Measurements from ENCODE around the gene RGPD4.

- no peak for TF ChIP-seq POLR2AphosphoS5 (IDR thresholded peaks at IDR 0.05; ENCODE audit: low read depth, low read length)
- TF ChIP-seq SIN3A (IDR thresholded peaks at IDR 0.05; ENCODE audit: borderline replicate concordance, insufficient read depth, low read length): no peak
- no peak for TF ChIP-seq TAF1 (IDR thresholded peaks at IDR 0.05; ENCODE audit: borderline replicate concordance, insufficient read depth, low read length)
Measured at GRCh38 chr2:107804608-107805498, 21.8 kb upstream of the RGPD4 start.
